ENCODE data around the gene PM20D2. TPM values are rescaled to one million over a fixed set of nuclear protein-coding genes. Genes with fewer than 3 reads are reported as not detected.

Gene PM20D2
- total and polyA plus RNA-seq, 12 donors, result 1.8 to 10.0 (median 5.7) TPM

GRCh38 chr6:89172131-89172530 lies 26.3 kb downstream of the PM20D2 start:
- Histone ChIP-seq H3K36me3 (replicated peaks in 1 of 2) (no peaks in the 10 kb centered on the region), H3K27me3 (no peaks in the 10 kb centered on the region), H3K4me1 (replicated peaks in 1 of 2) (no peaks in the 10 kb centered on the region), H3K4me3 (no peak overlapping the region), H3K27ac (no peak overlapping the region), H3K9me3 (replicated peaks in 1 of 3) (no peaks in the 10 kb centered on the region)
- DNase-seq, result no peak
- no peak for TF ChIP-seq POLR2A (IDR thresholded peaks at IDR 0.05)
- TF ChIP-seq, protein P1, sequence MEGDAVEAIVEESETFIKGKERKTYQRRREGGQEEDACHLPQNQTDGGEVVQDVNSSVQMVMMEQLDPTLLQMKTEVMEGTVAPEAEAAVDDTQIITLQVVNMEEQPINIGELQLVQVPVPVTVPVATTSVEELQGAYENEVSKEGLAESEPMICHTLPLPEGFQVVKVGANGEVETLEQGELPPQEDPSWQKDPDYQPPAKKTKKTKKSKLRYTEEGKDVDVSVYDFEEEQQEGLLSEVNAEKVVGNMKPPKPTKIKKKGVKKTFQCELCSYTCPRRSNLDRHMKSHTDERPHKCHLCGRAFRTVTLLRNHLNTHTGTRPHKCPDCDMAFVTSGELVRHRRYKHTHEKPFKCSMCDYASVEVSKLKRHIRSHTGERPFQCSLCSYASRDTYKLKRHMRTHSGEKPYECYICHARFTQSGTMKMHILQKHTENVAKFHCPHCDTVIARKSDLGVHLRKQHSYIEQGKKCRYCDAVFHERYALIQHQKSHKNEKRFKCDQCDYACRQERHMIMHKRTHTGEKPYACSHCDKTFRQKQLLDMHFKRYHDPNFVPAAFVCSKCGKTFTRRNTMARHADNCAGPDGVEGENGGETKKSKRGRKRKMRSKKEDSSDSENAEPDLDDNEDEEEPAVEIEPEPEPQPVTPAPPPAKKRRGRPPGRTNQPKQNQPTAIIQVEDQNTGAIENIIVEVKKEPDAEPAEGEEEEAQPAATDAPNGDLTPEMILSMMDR (IDR thresholded peaks at IDR 0.05), result no peak
- intact Hi-C loops (cut with DNase I), result no loop called here
- 64 to 92% (median 72%) methylated on average over 6 of the region's 6 CpGs for WGBS, 4 donors

DNA sequence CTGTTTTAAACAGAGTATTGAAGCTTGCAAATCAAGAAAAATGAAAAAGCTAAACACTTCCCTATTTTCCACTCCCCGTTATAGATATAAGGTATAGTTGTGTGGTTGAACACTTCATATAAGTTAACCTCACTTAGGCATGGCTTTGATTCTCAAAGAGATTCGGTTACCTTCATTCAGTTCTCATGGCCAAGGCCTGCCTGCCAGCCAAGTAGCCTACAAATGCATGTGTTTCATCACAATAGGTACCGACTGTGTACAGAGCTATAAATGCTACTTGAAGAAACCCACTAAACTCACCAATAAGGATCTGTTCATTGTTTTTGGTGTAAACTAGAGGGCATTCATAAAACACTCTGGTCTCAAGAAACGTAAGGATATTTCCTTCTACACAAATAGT lies 27.8 kb downstream of the PM20D2 start:
- intact Hi-C loops (cut with DNase I), result no loop called here
- TF ChIP-seq, protein P1 (IDR thresholded peaks at IDR 0.05), result no peak
- TF ChIP-seq POLR2A (IDR thresholded peaks at IDR 0.05), result no peak
- 85 to 88% (median 86%) methylated on average over 4 of the region's 4 CpGs for WGBS, 4 donors
- H3K9me3 ChIP-seq (replicated peaks in 1 of 3), result no peaks in the 10 kb centered on the region
- no peak overlapping the region for H3K27ac ChIP-seq
- no peaks in the 10 kb centered on the region for H3K4me1 ChIP-seq (replicated peaks in 1 of 2)
- no peak overlapping the region for H3K4me3 ChIP-seq
- no peaks in the 10 kb centered on the region for H3K27me3 ChIP-seq
- H3K36me3 ChIP-seq (replicated peaks in 1 of 2), result no peaks in the 10 kb centered on the region
- DNase-seq, result no peak

DNA sequence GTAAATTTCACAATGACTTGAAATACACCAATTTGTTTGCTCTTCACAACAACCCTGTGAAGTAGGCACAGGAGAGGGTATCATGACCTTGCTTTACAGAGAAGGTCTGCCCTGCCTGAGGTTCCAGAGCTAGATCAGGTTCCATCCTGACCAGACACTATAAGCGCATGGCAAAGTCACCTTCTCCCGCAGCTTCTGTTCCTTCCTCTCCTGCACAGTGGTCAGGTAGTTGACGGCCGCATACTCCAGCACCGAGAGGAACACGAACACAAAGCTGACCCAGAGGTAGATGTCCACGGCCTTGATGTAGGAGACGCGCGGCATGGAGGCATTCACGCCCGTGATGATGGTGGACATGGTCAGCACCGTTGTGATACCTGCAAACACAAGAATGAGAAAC lies 34.3 kb downstream of the PM20D2 start:
- TF ChIP-seq, protein P1 (IDR thresholded peaks at IDR 0.05), result no peak
- TF ChIP-seq POLR2A (IDR thresholded peaks at IDR 0.05), result no peak
- no peaks in the 10 kb centered on the region for H3K27me3 ChIP-seq
- H3K36me3 ChIP-seq (replicated peaks in 1 of 2), result no peaks in the 10 kb centered on the region
- H3K4me3 ChIP-seq, result no peak overlapping the region
- no peaks in the 10 kb centered on the region for H3K9me3 ChIP-seq (replicated peaks in 1 of 3)
- no peaks in the 10 kb centered on the region for H3K4me1 ChIP-seq (replicated peaks in 1 of 2)
- 87 to 93% (median 90%) methylated on average over 13 of the region's 13 CpGs for WGBS, 4 donors
- no peak overlapping the region for H3K27ac ChIP-seq
- intact Hi-C loops (cut with DNase I), result no loop called here
- no peak for DNase-seq

GRCh38 chr6:89180971-89181370 lies 35.1 kb downstream of the PM20D2 start:
- TF ChIP-seq, protein P1 (IDR thresholded peaks at IDR 0.05), result no peak
- no peak for TF ChIP-seq POLR2A (IDR thresholded peaks at IDR 0.05)
- 85 to 92% (median 88%) methylated on average over 1 of the region's 1 CpG for WGBS, 4 donors
- Histone ChIP-seq H3K4me1 (replicated peaks in 1 of 2) (no peaks in the 10 kb centered on the region), H3K36me3 (replicated peaks in 1 of 2) (no peaks in the 10 kb centered on the region), H3K27me3 (no peaks in the 10 kb centered on the region), H3K27ac (no peak overlapping the region), H3K4me3 (no peak overlapping the region), H3K9me3 (replicated peaks in 1 of 3) (no peaks in the 10 kb centered on the region)
- intact Hi-C loops (cut with DNase I), result no loop called here
- DNase-seq, result no peak
